RWPE1 (cell line): Measurements from ENCODE around the gene GET3.

Source experiments
- CTCF ChIA-PET: fragments of 350-600 bp; sonication (Branson Sonifier 250); formaldehyde crosslinking; extraction: SDS; loops from one replicate; lab custom pipeline; 2021; lab: Yijun Ruan, JAX
- POLR2A ChIA-PET: fragments of 400-600 bp; formaldehyde crosslinking; extraction: SDS; loops from one replicate; lab custom pipeline; 2020; ENCODE audit warnings: antibody characterized with exemption; ENCODE audit not compliant: low non-redundant PET; lab: Yijun Ruan, JAX
- DNase-seq: peaks from one replicate; pipeline ENCODE4 v3.0.0; 2012; ENCODE audit warnings: low spot score
- H3K27ac ChIP-seq: fragments of 450-650 bp; 2 replicates; pipeline ENCODE4 v1.5.1; 2017
- TF ChIP-seq, protein P1 (sequence below): fragments of 450-650 bp; conservative IDR thresholded peaks from 2 replicates; pipeline ENCODE4 v1.5.1; 2017; ENCODE audit warnings: low read depth, mild to moderate bottlenecking

Gene GET3

DNA sequence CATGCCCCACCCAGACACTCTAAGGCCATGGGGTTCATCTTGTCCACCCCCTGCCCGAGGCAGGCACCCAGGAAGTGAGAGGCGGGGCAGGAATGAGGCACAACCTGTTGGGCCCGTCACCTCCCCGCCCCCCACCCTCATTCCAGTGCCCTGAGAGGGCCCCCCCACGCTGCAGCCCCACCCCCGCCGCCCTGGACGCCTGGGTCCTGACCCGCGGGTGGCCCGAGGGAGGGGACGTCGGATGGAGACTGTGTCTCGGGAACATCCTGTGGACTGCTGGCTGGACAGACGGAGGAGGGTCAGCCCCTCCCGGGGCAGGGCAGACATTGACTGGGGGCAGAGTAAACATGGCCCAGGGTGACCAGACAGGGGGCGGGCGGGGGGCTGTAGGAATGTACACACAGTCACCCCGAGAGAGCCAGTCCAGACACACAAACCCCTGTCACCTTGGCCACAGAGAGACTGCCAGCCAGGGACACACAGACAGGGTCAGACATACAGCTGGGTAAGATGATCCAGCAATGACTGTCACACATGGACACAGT, 46.6 kb downstream of the GET3 start:
- TF ChIP-seq, protein P1, sequence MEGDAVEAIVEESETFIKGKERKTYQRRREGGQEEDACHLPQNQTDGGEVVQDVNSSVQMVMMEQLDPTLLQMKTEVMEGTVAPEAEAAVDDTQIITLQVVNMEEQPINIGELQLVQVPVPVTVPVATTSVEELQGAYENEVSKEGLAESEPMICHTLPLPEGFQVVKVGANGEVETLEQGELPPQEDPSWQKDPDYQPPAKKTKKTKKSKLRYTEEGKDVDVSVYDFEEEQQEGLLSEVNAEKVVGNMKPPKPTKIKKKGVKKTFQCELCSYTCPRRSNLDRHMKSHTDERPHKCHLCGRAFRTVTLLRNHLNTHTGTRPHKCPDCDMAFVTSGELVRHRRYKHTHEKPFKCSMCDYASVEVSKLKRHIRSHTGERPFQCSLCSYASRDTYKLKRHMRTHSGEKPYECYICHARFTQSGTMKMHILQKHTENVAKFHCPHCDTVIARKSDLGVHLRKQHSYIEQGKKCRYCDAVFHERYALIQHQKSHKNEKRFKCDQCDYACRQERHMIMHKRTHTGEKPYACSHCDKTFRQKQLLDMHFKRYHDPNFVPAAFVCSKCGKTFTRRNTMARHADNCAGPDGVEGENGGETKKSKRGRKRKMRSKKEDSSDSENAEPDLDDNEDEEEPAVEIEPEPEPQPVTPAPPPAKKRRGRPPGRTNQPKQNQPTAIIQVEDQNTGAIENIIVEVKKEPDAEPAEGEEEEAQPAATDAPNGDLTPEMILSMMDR = no peak
- ChIA-PET POLR2A (interaction anchor here (1.9 kb wide), 1 partner anchor 7 kb away, joined by 16 read pairs; the partner anchor contains the start of gene JUNB), CTCF (no interaction called here)
- DNase-seq = peak; percentile 82
- H3K27ac ChIP-seq = peak overlapping the region; percentile 100

DNA sequence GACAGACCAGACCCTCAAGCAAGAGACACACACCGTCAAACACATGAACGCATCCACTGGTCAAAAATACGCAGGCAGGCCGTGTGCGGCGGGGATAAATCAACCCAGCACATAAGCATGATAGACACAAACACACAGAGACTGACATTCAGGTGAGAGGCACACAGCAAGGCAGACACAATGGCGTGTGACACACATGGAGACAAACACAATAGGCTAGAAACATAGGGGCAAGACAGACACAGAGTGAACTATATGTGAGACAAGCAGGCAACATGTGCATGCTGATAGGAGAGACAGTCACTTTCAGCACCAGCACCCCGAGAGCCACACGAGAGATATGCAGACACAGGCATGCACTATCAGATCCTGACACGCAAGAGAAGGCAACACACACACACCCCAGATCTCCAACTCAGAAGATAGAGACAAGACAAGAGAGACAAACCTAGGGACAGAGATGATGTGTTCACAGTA, 47.1 kb downstream of the GET3 start:
- peak overlapping the region; percentile 100 for H3K27ac ChIP-seq
- TF ChIP-seq, protein P1 = no peak
- POLR2A ChIA-PET = no interaction called here
- peak; percentile 8 for DNase-seq
- CTCF ChIA-PET = no interaction called here

DNA sequence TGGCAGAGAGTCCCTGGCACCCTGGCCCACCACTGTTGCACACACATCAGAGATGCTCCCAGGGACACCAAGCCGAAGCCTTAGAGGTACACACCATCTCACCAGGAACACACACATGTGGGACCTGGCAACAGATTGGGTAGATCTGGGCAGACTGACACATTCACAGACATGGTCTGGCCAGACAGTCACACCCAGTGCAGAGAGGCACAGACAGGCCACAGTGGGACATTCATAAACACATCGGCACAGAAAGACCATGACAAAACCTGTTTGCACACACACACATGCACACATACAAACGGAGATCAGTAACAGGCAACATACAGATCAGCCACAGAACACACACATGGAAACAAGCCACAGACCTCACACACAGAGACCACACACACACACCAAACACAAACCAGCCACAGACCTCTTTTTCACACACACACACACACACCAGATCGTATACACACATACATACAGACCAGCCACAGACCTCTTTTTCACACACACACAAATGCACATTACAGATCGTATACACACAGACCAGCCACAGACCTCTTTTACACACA, 47.7 kb downstream of the GET3 start:
- POLR2A ChIA-PET = no interaction called here

DNA sequence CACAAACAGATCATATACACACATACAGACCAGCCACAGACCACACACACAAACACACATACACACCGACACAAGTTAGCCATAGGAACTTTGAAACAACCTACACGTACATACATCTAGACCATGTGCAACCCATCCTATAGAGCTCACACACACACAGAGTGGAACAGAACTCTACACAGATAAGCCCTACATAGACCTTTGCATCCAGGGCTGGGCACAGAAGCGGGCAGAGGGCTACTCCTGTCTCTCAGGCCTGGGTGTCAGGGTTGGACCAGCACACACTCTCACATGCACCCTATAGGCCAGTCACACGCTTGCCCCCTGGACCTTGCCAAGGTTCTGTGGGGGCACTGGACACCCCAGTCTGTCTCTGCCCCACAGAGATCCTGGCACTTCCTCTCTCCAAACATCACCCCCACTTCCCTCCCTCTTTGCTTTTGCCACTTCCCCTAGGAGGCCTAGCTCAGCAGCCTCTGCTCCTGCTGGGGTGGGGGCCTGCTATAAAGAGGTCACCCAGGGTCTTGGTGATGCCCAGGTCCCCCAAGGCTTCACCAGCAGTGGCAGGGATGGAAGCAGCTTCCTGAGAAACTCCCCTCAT, 48.2 kb downstream of the GET3 start:
- H3K27ac ChIP-seq = peak overlapping the region; percentile 100
- POLR2A ChIA-PET = no interaction called here
- CTCF ChIA-PET = interaction anchor here (1.1 to 1.3 kb wide), 2 partner anchors 8 to 11 kb away, joined by 3 to 5 read pairs; no protein-coding TSS in a partner anchor
- TF ChIP-seq, protein P1 = no peak
- no peak for DNase-seq

More for the DNA sequence above, 47.7 kb downstream of the GET3 start:
- CTCF ChIA-PET = interaction anchor here (1.1 to 1.3 kb wide), 2 partner anchors 8 to 11 kb away, joined by 3 to 5 read pairs; no protein-coding TSS in a partner anchor
- TF ChIP-seq, protein P1 = no peak
- no peak for DNase-seq
- peak overlapping the region; percentile 100 for H3K27ac ChIP-seq

DNA sequence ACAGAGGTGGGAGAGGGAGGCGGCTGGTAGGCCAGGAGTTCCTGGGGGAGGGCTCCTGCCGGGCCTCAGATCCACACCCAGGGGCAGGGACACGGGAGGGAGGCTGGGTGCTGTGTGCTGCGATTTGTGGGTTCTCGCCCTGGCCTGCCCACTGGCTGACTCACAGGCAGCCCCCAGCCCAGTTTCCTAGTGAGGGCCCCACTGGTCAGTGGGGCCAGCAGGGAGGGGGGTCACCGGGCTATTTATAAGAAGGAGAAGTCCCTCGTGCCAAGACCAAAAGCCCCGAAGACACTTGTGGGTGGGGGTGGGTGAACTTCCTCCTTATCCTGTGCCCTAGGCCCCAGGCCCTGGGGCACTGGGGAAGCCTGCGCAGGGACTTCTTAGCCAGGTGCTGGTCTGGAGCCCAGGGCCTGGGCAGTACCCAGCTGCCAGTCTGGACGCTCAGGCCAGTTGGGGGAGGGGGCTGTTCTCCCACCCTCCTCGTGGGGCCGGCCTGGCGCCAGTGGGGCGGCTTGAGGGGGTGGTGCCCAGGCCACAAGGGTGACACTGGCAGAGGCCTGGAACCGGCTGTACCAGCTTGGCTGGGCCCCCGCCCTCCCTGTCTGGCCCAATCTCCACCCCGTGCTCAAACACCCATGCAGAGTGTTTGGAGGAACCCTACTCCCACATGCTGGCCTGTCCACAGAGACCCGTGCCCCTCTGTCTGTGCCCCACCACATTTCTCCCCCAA, 49.0 kb downstream of the GET3 start:
- ChIA-PET POLR2A (no interaction called here), CTCF (interaction anchor here (0.6 to 1.3 kb wide), 3 partner anchors 9 to 62 kb away, joined by 3 to 5 read pairs (median 3); no protein-coding TSS in a partner anchor)
- DNase-seq = peak; percentile 20
- TF ChIP-seq, protein P1 = no peak
- H3K27ac ChIP-seq = peak overlapping the region; percentile 100

DNA sequence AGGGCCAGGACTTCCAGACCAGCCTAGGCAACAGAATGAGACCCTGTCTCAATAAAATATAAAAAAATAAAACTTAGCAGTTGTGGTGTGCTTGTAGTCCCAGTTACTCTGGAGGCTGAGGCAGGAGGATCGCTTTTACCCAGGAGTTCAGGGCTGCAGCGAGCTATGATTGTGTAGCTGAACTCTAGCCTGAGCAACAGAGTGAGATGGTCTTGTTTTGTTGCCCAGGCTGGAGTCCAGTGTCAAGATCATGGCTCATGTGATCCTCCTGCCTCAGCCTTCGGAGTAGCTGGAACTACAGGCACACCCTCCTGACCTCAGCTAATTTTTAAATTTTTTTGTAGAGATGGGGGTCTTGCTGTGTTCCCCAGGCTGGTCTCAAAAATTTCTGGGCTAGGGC, 49.7 kb downstream of the GET3 start:
- CTCF ChIA-PET = interaction anchor here (0.6 kb wide), 1 partner anchor 61 kb away, joined by 3 read pairs; no protein-coding TSS in a partner anchor
- DNase-seq = no peak

More for the DNA sequence above, 49.7 kb downstream of the GET3 start:
- TF ChIP-seq, protein P1 = no peak
- POLR2A ChIA-PET = no interaction called here
- H3K27ac ChIP-seq = peak overlapping the region; percentile 100
